ENCODE measurements around the gene MRPL54.
A peak's percentile ranks its signal among the peaks of the same experiment; 100 is the strongest.
"Not testable (repeated sequence)": the region's sequence is repeated elsewhere in the genome, so short reads cannot be mapped to it uniquely, and the experiment has no call there.

The MRPL54 gene

DNA sequence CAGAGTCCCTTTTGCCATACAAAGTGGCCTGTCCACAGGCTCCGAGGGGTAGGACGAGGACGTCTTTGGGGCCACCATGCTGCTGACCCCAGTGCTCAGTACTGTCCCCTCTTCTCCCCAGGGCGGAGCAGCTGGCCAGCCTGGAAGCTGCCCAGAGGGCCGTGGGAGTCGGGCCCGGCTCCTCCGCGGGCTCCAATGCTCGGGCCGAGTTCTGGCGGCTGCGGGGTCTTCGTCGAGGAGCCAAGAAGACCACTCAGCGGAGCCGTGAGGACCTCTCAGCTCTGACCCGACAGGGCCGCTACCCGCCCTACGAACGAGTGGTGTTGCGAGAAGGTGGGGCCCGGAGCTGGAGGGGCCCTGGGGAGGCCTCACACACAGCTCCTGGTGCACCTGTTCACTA is 22.1 kb upstream of the MRPL54 start:
- no peak for DNase-seq (ENCODE audit: low read depth in 1 of 2, low spot score in 1 of 2)

DNA sequence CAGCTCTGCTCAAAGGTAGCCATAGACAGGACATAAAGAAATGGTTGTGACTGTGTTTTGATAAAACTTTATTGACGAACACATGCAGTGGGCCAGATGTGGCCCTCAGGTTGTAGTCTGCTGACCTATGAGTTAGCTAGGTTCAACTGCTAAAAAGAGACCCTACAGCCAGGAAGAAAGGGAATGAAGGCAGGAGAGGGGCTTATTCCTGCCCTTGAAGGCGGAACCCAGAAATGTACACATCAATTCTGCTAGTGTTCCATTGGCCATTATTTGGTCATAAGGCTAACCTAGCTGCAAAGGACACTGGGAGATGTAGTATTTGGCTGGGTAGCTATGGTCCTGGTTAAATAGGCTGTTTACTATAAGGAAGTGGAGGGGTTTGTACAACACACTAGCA is 19.0 kb upstream of the MRPL54 start:
- DNase-seq (ENCODE audit: low read depth in 1 of 2, low spot score in 1 of 2) = no peak

DNA sequence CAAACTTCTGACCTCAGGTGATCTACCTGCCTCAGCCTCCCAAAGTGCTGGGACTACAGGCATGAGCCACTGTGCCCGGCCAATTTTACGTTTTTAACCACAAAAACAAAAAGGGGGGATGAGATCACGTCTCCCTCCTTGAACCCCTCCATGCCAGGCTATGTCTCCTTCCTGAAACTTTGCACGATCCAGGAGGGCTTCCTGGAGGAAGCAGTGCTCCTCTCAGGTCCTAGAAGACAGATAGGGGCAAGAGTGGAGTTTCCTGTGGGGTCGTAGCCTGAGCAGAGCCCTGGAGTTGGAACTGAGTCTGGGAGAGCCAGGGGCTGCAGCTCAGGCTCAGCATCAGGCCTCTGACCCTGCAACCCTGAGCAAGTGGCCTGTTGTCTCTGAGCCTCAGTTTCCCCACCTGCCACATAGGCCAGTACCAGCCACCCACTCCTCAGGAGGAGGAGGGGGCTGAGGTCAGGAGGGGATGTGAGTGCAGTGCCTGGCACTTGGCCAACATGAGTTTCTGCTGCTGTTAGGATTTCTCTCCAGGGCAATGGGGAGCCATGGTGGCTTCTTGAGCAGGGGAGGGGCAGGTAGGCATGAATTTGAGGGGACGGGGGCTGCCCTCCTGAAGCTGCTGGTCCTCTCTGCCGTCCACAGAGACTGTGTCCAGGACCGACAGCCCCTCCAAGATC is 17.0 kb upstream of the MRPL54 start:
- DNase-seq (ENCODE audit: low read depth in 1 of 2, low spot score in 1 of 2) = no peak

DNA sequence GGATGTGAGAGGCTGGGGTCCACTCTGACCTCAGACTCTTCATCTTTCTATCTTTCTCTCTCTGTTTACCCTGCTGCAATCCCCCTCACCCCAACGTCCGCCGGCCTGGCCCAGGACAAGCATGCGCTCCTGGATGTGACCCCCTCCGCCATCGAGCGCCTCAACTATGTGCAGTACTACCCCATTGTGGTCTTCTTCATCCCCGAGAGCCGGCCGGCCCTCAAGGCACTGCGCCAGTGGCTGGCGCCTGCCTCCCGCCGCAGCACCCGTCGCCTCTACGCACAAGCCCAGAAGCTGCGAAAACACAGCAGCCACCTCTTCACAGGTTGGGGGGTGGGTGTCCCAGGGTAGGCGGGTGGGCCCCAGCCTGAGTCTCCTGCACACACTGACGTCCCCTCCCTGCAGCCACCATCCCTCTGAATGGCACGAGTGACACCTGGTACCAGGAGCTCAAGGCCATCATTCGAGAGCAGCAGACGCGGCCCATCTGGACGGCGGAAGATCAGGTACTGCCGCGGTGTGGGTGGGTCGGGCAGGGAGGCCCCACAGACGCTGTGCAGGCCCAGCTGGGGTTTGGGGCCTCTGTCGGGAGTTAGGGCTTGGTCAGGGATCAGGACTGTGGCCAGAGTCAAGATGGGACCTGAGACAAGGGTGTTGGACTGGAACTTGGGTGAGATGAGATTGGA is 16.0 kb upstream of the MRPL54 start:
- no peak for DNase-seq (ENCODE audit: low read depth in 1 of 2, low spot score in 1 of 2)

DNA sequence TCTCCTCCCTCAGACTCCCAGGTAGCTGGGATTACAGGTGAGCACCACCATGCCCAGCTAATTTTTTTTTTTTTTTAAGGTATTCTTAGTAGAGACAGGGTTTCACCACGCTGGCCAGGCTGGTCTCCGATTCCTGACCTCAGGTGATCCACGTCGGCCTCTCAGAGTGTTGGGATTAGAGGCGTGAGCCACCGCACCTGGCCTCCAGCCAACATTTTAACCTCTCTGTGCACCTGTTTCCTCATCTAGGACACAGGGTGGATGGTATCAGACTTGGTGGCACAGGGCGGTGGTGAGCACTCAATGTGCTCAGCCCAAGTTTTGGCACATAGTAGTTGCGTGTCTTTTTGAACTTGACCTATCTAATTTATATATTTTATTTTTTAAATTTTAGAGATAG is 13.5 kb upstream of the MRPL54 start:
- DNase-seq (ENCODE audit: low read depth in 1 of 2, low spot score in 1 of 2) = no peak

DNA sequence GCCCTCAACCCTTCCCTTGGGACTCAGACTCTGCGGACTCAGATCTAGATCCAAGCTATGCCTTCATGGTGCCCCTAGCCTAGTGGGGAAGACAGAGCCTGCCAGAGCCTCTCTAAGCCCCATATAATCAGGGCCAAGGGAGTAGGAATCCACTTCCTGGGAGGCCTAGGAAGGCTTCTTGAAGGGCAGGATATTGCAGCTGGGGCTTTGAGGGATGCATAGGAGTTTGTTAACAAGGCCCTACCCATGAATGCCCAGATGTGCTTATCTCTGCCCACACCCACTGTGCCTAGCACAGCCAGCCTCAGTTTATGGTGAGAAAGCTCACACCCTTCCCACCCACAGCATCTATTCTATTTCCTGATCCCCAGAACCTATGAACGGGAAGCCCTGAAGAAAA is 12.3 kb upstream of the MRPL54 start:
- no peak for DNase-seq (ENCODE audit: low read depth in 1 of 2, low spot score in 1 of 2)

DNA sequence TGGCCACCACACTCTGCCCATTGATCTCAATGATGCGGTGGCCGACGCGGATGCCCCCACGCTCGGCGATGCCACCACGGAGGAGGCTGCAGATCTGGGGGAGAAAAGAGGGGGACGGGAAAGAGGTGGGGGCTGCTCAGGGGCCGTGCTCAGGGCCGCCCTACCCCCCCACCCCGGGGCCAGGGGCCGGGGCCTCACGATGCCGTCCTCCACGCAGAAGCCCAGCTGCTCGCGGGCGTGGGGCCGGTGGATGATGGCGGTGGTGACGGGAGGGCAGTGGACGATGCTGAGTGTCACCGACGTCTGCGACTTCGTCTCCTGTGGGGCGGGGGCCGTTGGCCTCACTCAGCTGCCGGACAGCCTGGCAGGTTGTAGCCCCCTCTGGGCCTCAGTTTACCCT is 11.2 kb upstream of the MRPL54 start:
- no peak for DNase-seq (ENCODE audit: low read depth in 1 of 2, low spot score in 1 of 2)

DNA sequence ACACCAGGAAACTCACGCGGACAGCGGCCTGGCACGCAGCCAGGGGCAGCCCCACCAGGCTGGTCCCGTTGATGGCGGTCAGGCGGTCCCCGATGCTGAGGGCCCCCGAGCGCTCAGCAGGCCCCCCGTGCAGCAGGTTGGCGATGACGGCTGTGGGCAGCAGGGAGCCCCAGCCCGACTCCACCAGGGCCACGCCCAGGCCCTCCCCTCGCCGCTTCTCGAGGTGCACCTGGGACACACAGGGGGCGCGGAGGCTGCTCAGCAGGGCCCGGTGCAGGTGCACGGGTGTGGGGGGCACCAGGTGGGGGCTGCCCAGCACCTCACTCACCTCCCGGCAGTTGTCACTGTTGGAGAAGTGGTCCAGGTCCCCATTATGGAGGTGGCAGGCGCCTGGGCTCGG is 10.0 kb upstream of the MRPL54 start:
- DNase-seq (ENCODE audit: low read depth in 1 of 2, low spot score in 1 of 2) = no peak

DNA sequence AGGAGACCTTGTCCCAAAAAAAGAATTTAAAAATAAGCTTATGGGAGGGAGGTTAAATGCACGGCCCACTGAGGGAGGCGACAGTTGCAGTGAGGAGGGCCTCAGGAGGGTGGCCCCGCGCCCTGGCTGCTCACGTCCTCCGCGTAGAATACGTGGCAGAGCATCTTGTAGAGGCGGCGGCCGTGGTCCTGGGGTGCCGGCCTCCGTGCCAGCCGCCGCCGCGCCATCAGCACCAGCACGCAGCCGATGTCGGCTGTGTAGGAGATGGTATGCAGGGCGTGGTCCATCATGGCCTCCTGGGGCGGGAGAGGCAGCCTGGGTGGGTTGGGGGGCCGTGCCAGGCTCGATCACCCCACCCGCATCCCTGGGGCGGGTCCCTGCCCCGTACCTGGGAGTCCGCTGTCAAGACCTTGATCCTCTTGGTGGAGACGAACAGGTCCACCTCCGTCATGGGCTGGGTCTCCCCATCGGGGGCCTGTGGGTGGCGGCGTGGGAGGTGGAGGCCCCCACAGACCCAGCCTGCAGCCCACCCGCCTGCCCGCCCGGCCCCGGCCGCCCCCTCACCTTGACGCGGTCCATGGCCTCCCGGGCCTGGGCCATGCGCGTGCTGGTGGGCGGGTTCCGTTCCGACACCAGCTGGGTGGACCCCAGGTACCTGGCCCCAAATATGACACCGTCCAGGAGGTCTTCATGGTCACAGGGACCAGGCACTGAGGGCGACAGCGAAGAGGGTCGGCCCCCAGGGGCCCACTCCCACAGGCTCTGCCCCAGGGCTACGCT is 8.7 kb upstream of the MRPL54 start:
- DNase-seq (ENCODE audit: low read depth in 1 of 2, low spot score in 1 of 2) = no peak

DNA sequence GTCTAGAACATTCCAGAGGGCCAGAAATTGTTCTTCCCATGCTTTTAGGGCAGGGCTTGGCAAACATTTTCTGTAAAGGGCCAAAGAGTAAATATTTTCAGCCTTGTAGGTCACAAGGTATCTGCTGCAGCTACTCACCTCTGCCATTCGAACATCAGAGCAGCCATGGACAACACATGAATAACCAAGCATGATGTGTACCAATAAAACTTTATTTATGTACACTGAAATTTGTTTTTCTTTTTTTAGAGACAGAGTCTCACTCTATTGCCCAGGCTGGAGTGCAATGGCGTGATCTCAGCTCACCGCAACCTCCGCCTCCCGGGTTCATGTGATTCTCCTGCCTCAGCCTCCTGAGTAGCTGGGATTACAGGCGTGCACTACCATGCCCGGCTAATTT is 4.8 kb upstream of the MRPL54 start:
- not testable (repeated sequence) for DNase-seq (ENCODE audit: low read depth in 1 of 2, low spot score in 1 of 2)

DNA sequence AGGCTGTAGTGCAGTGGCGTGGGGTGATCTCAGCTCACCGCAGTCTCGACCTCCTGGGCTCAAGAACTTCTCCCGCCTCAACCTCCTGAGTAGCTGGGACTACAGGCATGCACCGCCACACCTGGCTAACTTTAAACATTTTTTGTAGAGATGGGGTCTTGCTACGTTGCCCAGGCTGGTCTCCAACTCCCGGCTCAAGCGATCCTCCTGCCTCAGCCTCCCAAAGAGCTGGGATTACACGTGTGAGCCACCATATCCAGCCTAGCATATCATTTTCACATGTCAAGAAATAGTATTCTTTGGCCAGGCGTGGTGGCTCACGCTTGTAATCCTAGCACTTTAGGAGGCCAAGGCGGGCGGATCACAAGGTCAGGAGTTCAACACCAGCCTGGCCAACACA is 4.2 kb upstream of the MRPL54 start:
- DNase-seq (ENCODE audit: low read depth in 1 of 2, low spot score in 1 of 2) = not testable (repeated sequence)

DNA sequence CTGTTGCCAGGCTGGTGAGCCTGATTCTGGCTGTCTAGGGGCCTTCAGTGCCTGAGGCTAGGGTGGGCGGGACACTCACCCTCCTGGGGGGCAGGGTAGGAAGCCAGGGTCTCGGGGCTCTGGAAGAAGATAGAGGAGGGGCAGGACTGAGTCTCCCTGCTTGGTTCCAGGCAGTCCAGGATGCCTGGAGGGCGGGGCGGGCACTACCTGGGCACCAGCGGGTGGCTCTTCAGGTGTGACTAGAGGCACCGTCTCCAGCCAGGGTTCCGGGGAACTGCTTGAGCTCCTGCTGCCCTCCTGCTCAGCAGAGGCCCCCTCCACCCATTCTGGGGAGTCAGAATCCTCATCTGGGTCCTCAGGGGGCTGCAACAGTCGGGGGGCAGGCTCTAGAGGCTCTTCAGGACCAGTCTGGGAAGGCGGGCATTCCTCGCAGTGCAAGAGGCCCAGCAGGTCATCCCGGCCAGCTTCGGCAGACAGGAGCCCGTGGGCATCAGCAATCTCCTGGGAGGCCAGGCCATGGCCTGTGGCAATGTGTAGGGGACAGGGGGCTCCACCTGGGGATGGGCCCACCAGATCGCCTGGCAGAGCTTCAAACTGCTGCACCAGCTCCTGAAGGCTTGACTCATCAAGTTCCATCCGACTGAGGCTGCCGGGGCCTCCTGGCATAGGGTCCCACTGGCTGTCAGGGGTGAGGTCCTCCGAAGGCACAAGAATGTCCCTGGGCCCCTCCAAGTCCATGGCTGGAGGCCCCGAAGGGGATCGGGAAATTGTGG is 2.8 kb upstream of the MRPL54 start:
- DNase-seq (ENCODE audit: low read depth in 1 of 2, low spot score in 1 of 2) = no peak

DNA sequence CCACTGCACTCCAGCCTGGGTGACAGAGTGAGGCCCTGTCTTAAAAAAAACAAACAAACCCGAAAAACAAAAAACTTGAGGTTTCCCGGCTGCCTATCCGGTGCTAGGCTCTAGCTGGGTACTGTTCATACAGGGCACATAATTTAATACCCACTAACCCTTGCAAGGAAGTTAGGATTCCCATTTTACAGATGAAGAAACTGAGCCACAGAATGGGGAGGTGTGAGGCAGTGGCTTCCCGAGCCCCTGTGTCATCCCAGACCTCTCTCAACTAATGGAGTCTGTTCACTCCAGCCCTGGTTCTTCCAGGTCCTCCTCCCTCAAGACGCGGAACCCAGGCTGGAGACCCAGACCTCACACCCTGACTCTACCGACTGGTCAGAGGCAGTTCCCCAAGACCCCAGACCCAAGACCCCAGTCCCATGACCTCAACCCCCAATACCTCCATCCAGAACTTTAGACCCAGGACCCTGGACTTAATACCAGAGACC is 1.6 kb upstream of the MRPL54 start:
- no peak for DNase-seq (ENCODE audit: low read depth in 1 of 2, low spot score in 1 of 2)

DNA sequence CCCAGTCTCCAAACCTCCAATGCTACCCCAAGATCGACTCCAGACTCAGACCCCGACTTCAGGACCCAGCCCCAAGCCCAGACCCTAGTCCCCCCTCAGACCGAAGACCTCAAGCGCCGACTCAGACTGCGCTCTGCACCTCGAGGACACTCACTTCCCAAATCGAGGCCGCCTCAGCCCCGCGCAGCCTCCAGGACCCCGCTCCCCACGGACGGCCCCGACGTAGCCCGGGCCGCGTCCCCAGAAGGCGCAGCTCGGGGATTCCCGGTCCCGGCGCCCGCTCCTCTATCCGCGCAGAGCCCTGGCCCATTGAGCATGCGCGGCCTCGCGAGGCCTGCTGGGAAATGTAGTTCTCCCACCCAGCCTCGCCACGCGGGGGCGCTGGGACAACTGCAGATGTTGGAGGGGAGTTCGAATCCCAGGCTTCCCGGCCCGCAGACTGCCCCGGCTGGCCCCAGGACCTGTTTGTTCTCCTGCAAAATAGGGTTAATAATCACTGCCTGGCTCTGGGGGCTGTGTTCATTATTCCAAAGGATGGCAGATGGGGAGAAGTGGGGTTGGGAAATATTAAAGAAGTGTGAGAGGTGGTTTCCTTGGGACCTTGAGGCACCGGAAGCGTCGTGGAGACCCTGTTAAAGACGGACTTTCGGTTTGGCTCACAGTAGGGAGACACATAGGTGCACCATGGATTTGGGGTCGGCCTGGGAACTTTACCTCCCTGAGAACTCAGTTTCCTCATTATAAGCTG is 926 bp upstream of the MRPL54 start, which contains the start of gene APBA3:
Gene APBA3, minus strand, starts transcription at position 311 of the 748 bp plus-strand sequence. CDS start 1,428 bp downstream, outside the sequence.
- DNase-seq (ENCODE audit: low read depth in 1 of 2, low spot score in 1 of 2) = peak; percentile 95 to 97

DNA sequence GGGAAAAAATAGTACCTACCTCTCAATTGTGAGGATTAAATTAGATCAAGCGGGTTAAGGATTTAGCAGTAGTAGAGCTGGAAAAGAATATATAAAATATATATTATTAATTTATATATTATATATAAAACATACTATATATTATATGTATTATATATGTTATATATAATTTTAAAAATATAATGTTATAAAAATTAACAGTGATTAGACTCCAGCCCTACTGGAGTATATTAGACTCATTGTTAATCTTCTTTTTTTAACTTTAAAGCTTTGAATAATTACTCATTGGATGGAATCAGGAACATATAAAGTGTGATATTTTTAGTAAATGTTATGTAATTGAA is 380 bp upstream of the MRPL54 start:
- DNase-seq (ENCODE audit: low read depth in 1 of 2, low spot score in 1 of 2) = no peak

DNA sequence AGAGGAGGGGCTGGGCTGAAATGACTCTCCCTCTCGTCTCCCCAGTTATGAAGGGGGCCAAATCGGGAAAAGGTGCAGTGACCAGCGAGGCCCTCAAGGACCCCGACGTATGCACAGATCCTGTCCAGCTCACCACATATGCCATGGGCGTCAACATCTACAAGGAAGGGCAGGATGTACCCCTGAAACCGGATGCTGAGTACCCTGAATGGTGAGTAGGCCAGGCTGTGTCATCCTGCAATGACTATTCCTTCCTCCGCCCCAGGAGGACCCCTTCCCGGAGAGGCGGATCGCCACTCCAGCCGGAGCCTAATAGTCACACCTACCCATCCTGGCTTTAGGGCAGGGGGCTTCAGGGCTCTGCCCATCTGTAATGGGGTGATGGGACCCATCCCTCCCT is 2.6 kb downstream of the MRPL54 start:
- no peak for DNase-seq (ENCODE audit: low read depth in 1 of 2, low spot score in 1 of 2)

DNA sequence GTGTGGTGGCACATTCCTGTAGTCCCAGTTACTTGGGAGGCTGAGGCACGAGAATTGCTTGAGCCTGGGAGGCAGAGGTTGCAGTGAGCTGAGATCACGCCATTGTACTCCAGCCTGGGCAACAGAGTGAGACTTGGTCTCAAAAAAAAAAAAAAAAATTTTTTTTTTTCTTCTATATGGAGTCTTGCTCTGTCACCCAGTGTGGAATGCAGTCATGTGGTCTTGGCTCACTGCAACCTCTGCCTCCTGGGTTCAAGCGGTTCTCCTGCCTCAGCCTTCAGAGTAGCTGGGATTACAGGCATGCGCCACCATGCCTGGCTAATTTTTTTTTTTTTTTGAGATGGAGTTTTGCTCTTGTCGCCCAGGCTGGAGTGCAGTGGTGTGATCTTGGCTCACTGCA is 3.3 kb downstream of the MRPL54 start:
- not testable (repeated sequence) for DNase-seq (ENCODE audit: low read depth in 1 of 2, low spot score in 1 of 2)

DNA sequence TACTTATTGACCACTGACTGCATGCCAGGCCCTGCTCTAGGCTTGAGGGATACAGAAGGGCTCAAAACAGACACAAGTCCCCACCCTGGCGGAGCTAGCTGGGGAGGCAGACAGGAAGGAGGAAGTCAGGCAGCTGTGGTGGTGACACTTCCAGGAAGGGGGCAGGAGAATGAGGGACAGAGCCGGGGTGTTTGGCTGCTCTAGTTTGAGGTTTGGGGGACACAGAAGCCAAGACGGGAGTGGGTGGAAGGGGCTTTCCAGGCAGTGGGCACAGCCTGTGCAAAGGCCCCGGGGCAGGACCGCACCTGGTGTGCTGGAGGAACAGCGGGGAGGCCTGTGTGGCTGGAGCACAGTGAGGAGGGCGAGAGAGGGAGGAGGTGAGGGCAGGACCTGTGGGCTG is 4.0 kb downstream of the MRPL54 start:
- no peak for DNase-seq (ENCODE audit: low read depth in 1 of 2, low spot score in 1 of 2)

DNA sequence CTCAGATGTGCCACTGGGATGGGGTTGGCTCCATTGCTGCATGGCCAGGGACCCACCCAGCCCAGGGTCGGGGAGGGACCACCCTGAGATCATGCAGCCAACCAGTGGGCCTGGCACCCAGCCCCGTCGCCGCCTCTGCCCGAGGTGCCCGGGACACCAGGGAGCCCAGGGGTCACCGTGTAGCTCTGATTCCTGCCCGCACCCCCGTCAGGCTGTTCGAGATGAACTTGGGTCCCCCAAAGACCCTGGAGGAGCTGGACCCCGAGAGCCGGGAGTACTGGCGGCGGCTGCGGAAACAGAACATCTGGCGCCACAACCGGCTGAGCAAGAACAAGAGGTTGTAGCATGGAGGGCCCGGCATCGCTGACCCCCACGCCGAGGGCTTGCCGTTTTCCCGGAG is 4.6 kb downstream of the MRPL54 start:
- no peak for DNase-seq (ENCODE audit: low read depth in 1 of 2, low spot score in 1 of 2)

DNA sequence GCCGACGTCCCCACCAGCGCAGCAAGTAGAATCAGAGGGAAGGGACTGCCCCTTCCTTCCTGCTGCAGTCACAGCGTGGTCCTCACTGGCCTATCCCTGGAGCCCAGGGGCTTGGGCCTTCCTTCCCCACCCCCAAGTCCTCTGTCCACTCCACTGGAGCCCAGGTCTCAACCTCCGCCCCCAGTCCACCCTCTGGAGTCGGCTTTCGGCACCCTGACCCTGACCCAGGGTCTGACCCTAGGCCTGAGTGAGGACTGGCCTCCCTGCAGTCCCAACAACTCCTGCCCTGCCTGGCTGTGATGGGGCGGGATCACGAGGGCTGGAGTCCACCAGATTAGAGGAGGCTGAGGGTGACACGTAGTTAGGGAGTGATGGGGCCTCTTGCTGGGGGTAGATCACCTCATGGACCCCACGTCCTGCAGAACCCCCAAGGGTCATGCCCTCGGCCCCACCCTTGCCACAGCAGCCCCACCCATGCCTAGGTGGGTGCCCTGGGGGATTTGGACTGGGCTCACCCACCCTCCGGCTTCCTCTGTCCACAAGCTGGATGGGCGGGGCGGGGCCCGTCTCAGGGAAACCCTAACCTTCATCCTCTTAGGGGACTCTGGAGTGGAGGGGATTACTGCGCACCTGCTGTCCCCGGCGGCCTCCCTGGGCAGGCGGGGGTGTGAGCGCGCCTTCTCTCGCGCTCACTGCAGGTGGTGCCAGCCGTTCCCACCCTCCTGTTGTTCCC is 5.7 kb downstream of the MRPL54 start:
- DNase-seq (ENCODE audit: low read depth in 1 of 2, low spot score in 1 of 2) = no peak

Measured in stimulated activated CD4-positive, alpha-beta T cell treated with anti-CD3 and anti-CD28 coated beads, Interleukin-15, amount 100 ng/mL, for 1 hour (primary cell).